Adrenal gland (tissue), 12 donors: ENCODE data around the gene OXSR1. TPM values are rescaled to one million over a fixed set of nuclear protein-coding genes. Genes with fewer than 3 reads are reported as not detected.

Source experiments
- DNase-seq, 7 donors: peaks; one replicate each; pipeline ENCODE4 v3.0.0-alpha.2; 2019 to 2020
- H3K27ac ChIP-seq, 5 donors: fragments of 200-600 bp; sonication (generic) in 4 of 5; 1 replicate in 3 of 5; 2 replicates in 2 of 5; pipeline versions ENCODE4 v1.5.1 to v1.8.0; 2016 to 2020; ENCODE audit warnings: mild to moderate bottlenecking in 1 of 5
- H3K27me3 ChIP-seq: fragments of 200-600 bp; 2 replicates; pipeline ENCODE4 v1.8.0; 2021
- H3K36me3 ChIP-seq, 2 donors: fragments of 200-600 bp; replicated peaks in 1 of 2; 1 replicate in 1 of 2; 2 replicates in 1 of 2; pipeline versions ENCODE4 v1.5.1 to v1.8.0; 2018 to 2022
- H3K4me1 ChIP-seq, 2 donors: fragments of 200-600 bp; replicated peaks in 1 of 2; 1 replicate in 1 of 2; 2 replicates in 1 of 2; pipeline versions ENCODE4 v1.5.1 to v1.8.0; 2018 to 2021
- H3K4me3 ChIP-seq, 4 donors: fragments of 200-600 bp; sonication (generic) in 3 of 4; one replicate each; pipeline ENCODE4 v1.5.1; 2016 to 2018
- H3K9me3 ChIP-seq, 3 donors: fragments of 200-600 bp; sonication (generic) in 1 of 3; replicated peaks in 1 of 3; 1 replicate in 2 of 3; 2 replicates in 1 of 3; pipeline versions ENCODE4 v1.5.1 to v1.8.0; 2016 to 2021
- POLR2A ChIP-seq, 2 donors: fragments of 450-650 bp; IDR thresholded peaks; one replicate each; pipeline ENCODE4 v1.6.1; 2017; ENCODE audit warnings: antibody characterized with exemption in 2 of 2, mild to moderate bottlenecking in 2 of 2, moderate library complexity in 1 of 2
- WGBS, 4 donors: extraction: QIAGEN DNeasy Blood & Tissue Kit in 2 of 4; methylation state at CpG; one replicate each; pipeline versions ENCODE4 v1.1.5 to v1.1.7; 2013 to 2017; 5-methylcytosine and 5-hydroxymethylcytosine counted together
- intact Hi-C, 2 donors: fragments of 100-400 bp; cut with DNase I; formaldehyde crosslinking; loops; one replicate each; pipeline versions ENCODE4 v1.14.1 to v1.15.0; 2022 to 2023
- polyA plus RNA-seq, 3 donors: library from polyadenylated mRNA; stranded (reverse); fragments of 200-250 nt in 2 of 3; fragments of 350-450 nt in 1 of 3; fragmentation: Illumina TruSeq in 1 of 3; extraction: RNeasy Lipid Tissue Mini Kit (QIAGEN cat#74804) in 1 of 3; gene quantifications; one replicate each; pipeline ENCODE4 v1.2.3, GENCODE V29; 2013 to 2014
- total RNA-seq, 9 donors: library from RNA; depleted of rRNA in 4 of 9; stranded (reverse); fragments of >200 nt in 4 of 9; fragments of 120-200 nt in 1 of 9; fragmentation: NEBNext Ultra II Directional in 1 of 9; extraction: Animal tissue kit (Norgen Biotek cat#: 25700) in 1 of 9; gene quantifications; one replicate each; pipeline versions ENCODE4 v1.1.0 to v1.2.4, GENCODE V29; 2013 to 2023
- TF ChIP-seq, protein P1 (sequence below), 6 experiments: fragments of 450-650 bp in 4 of 6; fragments of 200-600 bp in 2 of 6; sonication (generic) in 1 of 6; IDR thresholded peaks; 1 replicate in 5 of 6; 2 replicates in 1 of 6; pipeline versions ENCODE4 v1.5.1 to v1.8.0; 2016 to 2021; ENCODE audit warnings: antibody characterized with exemption in 6 of 6, mild to moderate bottlenecking in 2 of 6, moderate library complexity in 1 of 6
- donor health status: healthy with polysubstance abuse.
- donor health status: Bipolar disorder and iron deficiency.
- donor health status: DM: yes; HTN: yes; CAD: no.
- donor health status: DM: no; HTN: no; CAD: no.
- donor health status: DM: no; HTN: no; CAD: no.
- donor health status: DM: yes; HTN: yes; CAD: no.

Gene OXSR1
- total and polyA plus RNA-seq, 12 donors, result 14.8 to 47.5 (median 29.3) TPM

DNA sequence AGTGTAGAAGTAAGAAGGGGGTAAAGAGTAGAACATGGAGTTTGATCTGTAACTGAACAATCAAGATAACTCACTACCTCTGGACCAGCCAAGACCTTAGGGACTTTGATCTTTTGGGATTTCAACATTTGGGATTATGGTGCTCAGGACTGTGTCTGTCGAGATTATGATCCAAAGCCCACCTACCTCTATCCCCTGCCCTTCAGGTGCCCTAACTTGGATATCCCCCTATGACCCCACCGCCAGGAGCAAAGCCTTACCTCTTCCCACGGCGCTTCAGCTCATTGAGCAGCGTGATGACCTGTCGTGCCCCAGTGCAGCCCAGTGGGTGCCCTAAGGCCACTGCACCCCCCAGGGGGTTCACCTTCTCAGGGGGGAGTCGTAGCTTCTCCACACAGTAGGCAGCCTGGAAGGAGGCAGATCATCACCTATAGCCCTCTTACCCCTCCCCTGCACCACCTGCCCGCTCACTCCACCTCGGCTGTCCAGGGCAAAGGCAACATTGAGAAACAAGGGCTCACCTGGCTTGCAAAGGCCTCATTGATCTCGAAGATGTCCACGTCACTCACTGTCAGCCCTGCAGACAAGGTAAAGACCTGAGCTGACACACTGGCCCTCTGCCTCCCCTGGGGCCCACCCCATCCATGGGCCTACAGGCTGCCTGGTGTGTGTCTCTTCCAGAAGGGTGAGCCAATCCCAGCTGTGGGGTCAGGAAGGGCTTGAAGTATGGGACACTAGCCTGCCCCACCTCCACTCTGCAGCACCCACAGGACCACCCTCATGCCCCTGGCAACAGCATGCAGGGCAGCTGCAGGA lies 39.8 kb upstream of the OXSR1 start:
- Histone ChIP-seq H3K36me3 (peaks cover 0 to 100% of the 10 kb centered on the region in 2 donors), H3K4me1 (peaks cover 4 to 9% of the 10 kb centered on the region in 2 donors), H3K9me3 (no peaks in the 10 kb centered on the region), H3K27ac (no peak overlapping the region), H3K4me3 (no peak overlapping the region), H3K27me3 (no peaks in the 10 kb centered on the region)
- intact Hi-C loops, result loop anchor here in 1 of 2 donors (10.0 kb wide), 1 partner anchor 119 kb away; no protein-coding TSS in a partner anchor
- TF ChIP-seq, protein P1, sequence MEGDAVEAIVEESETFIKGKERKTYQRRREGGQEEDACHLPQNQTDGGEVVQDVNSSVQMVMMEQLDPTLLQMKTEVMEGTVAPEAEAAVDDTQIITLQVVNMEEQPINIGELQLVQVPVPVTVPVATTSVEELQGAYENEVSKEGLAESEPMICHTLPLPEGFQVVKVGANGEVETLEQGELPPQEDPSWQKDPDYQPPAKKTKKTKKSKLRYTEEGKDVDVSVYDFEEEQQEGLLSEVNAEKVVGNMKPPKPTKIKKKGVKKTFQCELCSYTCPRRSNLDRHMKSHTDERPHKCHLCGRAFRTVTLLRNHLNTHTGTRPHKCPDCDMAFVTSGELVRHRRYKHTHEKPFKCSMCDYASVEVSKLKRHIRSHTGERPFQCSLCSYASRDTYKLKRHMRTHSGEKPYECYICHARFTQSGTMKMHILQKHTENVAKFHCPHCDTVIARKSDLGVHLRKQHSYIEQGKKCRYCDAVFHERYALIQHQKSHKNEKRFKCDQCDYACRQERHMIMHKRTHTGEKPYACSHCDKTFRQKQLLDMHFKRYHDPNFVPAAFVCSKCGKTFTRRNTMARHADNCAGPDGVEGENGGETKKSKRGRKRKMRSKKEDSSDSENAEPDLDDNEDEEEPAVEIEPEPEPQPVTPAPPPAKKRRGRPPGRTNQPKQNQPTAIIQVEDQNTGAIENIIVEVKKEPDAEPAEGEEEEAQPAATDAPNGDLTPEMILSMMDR (IDR thresholded peaks at IDR 0.05), result no peak
- no peak for TF ChIP-seq POLR2A (IDR thresholded peaks at IDR 0.05)
- 93 to 97% (median 96%) methylated on average over 6 to 11 of the region's 11 CpGs for WGBS, 4 donors
- DNase-seq, result no peak

DNA sequence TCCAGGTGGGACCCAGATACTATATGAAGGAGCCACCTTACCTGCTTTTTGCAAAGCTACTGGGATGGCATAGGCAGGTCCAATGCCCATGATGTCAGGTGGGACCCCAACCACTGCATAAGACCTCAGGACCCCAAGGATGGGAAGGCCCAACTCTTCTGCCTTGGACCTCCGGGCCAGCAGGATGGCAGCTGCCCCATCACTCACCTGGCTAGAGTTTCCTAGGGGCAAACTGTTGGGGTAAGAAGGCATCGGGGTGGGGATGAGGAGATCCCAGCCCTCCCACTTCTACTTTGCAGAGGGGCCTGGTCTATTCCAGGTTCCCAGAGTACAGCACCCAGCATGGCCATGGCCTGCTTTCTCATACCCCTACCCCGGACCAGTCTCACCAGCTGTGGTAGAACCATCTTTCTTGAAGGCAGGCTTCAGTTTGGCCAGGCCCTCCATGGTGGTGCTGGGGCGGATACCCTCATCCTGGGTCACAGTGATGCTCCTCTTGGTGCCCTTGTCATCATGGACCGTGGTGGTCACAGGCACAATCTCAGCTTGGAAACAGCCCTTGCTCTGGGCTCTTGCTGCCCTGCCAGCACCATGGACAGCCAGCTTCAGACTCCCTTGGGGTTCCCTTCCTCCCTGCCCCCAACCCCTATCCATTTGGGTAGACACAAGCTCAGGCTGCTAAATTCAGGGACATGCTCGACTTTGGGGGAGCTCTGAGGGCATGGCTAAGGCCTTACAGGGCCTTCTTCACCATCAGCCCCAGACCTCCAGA lies 39.0 kb upstream of the OXSR1 start:
- intact Hi-C loops, result loop anchor here in 1 of 2 donors (10.0 kb wide), 1 partner anchor 118 kb away; no protein-coding TSS in a partner anchor

DNA sequence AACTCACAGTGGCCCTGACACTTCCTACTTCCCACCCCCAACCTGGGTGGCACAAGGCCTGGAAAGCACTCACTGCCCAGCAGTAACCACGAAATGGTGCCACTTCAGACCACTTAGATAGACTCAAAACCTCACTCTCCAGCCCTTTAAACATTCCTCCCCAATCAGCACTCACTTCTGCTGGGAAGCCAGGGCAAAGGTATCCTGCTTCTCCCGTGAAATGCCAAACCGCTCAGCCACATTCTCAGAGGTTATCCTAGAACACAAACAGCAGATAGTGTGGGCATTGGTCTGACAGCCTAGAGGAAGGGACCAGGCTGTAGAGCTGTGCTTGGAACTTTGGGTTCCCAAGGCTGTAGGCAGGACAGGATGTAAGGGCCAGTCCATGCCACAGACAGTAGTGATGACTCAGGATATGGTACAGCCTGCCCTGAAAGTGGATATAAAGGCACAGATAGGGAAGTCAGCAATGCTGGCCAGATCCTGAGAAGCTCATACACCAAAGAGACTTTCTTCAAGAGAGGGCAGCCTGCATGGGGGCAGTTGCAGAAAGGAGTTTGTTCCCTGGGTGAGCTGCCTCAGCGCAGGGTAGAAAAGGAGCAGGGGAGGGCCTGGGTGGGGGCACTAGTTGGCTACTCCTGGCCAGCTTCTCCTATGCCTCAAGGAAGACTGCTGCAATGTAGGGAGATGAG lies 37.6 kb upstream of the OXSR1 start:
- no peak overlapping the region for H3K4me3 ChIP-seq
- TF ChIP-seq, protein P1 (IDR thresholded peaks at IDR 0.05), result no peak
- TF ChIP-seq POLR2A (IDR thresholded peaks at IDR 0.05), result no peak
- peaks cover 0 to 100% of the 10 kb centered on the region in 2 donors for H3K36me3 ChIP-seq
- no peaks in the 10 kb centered on the region for H3K9me3 ChIP-seq
- peak overlapping the region in 1 of 5 donors; percentile 23 for H3K27ac ChIP-seq
- H3K4me1 ChIP-seq, result peaks cover 4 to 9% of the 10 kb centered on the region in 2 donors
- peak in 1 of 7 donors; percentile 19 for DNase-seq
- 91 to 100% (median 96%) methylated on average over 3 to 4 of the region's 4 CpGs for WGBS, 4 donors
- intact Hi-C loops, result loop anchor here in 1 of 2 donors (10.0 kb wide), 1 partner anchor 117 kb away; no protein-coding TSS in a partner anchor
- no peaks in the 10 kb centered on the region for H3K27me3 ChIP-seq

More for the DNA sequence above, 39.0 kb upstream of the OXSR1 start:
- peaks cover 0 to 100% of the 10 kb centered on the region in 2 donors for H3K36me3 ChIP-seq
- H3K4me3 ChIP-seq, result no peak overlapping the region
- no peak for TF ChIP-seq POLR2A (IDR thresholded peaks at IDR 0.05)
- H3K27me3 ChIP-seq, result no peaks in the 10 kb centered on the region
- DNase-seq, result peak in 1 of 7 donors; percentile 10
- H3K4me1 ChIP-seq, result peaks cover 4 to 9% of the 10 kb centered on the region in 2 donors
- no peaks in the 10 kb centered on the region for H3K9me3 ChIP-seq
- no peak overlapping the region for H3K27ac ChIP-seq
- WGBS, 4 donors, result 86 to 97% (median 95%) methylated on average over 3 to 6 of the region's 6 CpGs

DNA sequence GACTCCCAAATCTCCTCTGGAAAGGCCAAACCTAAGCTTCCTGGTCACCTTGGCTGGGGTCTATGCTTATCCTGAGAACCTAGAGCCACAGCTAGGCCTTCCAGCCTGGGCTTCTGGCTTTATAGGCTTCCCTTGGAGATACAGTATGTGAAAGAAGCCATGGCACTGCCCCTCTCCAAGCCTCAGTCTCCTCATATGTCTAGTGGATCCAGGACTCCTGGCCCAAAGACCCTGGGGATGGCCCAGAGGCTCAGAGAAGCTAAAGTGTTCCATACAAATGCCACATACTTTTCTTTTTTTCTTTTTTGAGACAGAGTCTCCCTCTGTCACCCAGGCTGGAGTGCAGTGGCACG lies 37.1 kb upstream of the OXSR1 start:
- TF ChIP-seq POLR2A (IDR thresholded peaks at IDR 0.05), result no peak
- TF ChIP-seq, protein P1 (IDR thresholded peaks at IDR 0.05), result no peak
- Histone ChIP-seq H3K9me3 (no peaks in the 10 kb centered on the region), H3K4me1 (peaks cover 4 to 11% of the 10 kb centered on the region in 2 donors), H3K36me3 (peaks cover 0 to 100% of the 10 kb centered on the region in 2 donors), H3K27ac (no peak overlapping the region), H3K27me3 (no peaks in the 10 kb centered on the region), H3K4me3 (no peak overlapping the region)
- WGBS, 4 donors, result 96 to 100% (median 100%) methylated on average over 1 of the region's 1 CpG
- intact Hi-C loops, result loop anchor here in 1 of 2 donors (10.0 kb wide), 1 partner anchor 117 kb away; no protein-coding TSS in a partner anchor
- peak in 1 of 7 donors; percentile 4 for DNase-seq
